H9 (cell line): ENCODE results near the gene KAZN. TPM values are rescaled to one million over a fixed set of nuclear protein-coding genes. Genes with fewer than 3 reads are reported as not detected.

Experiments used
- DNase-seq: peaks from one replicate; pipeline ENCODE4 v3.0.0-alpha.2; 2017
- H2AFZ ChIP-seq: one replicate; pipeline ENCODE4 v1.6.1; 2013; ENCODE audit warnings: mild to moderate bottlenecking, low read length, control low read depth, moderate library complexity
- H2AK5ac ChIP-seq: 2 replicates; pipeline ENCODE4 v1.6.1; 2013; ENCODE audit warnings: low read length, control low read depth, mixed read lengths; ENCODE audit not compliant: insufficient read length
- H2BK120ac ChIP-seq: one replicate; pipeline ENCODE4 v1.6.1; 2013; ENCODE audit warnings: low read depth, mild to moderate bottlenecking, low read length, control low read depth, inconsistent platforms; ENCODE audit not compliant: poor library complexity, severe bottlenecking
- H2BK12ac ChIP-seq: 2 replicates; pipeline ENCODE4 v1.6.1; 2013; ENCODE audit warnings: low read length, control low read depth, mixed read lengths, low read depth; ENCODE audit not compliant: insufficient read length
- H2BK15ac ChIP-seq: 2 replicates; pipeline ENCODE4 v1.6.1; 2013; ENCODE audit warnings: low read depth, low read length, control low read depth
- H2BK20ac ChIP-seq: one replicate; pipeline ENCODE4 v1.6.1; 2013; ENCODE audit warnings: low read depth, mild to moderate bottlenecking, low read length, control low read depth, inconsistent platforms; ENCODE audit not compliant: poor library complexity, severe bottlenecking
- H2BK5ac ChIP-seq: 2 replicates; pipeline ENCODE4 v1.6.1; 2013; ENCODE audit warnings: low read length, control low read depth, mixed read lengths; ENCODE audit not compliant: insufficient read length
- H3K14ac ChIP-seq: 2 replicates; pipeline ENCODE4 v1.6.1; 2013; ENCODE audit warnings: low read length, control low read depth; ENCODE audit not compliant: insufficient read depth
- H3K18ac ChIP-seq: 2 replicates; pipeline ENCODE4 v1.6.1; 2013; ENCODE audit warnings: low read depth, mild to moderate bottlenecking, mixed read lengths, low read length, control low read depth; ENCODE audit not compliant: insufficient read length
- H3K23ac ChIP-seq: 2 replicates; pipeline ENCODE4 v1.6.1; 2013; ENCODE audit warnings: low read length, control low read depth, mixed read lengths, low read depth; ENCODE audit not compliant: insufficient read length
- H3K23me2 ChIP-seq: 2 replicates; pipeline ENCODE4 v1.6.1; 2013; ENCODE audit warnings: low read depth, mild to moderate bottlenecking, mixed read lengths, low read length, control low read depth; ENCODE audit not compliant: insufficient read length, poor library complexity, severe bottlenecking
- H3K27ac ChIP-seq: 2 replicates; pipeline ENCODE4 v1.5.1; 2013; ENCODE audit warnings: low read length, control low read depth, mixed read lengths, low read depth; ENCODE audit not compliant: insufficient read length
- H3K27me3 ChIP-seq: 2 replicates; pipeline ENCODE4 v1.6.1; 2013; ENCODE audit warnings: low read length, control low read depth, inconsistent platforms; ENCODE audit not compliant: insufficient read depth
- H3K4ac ChIP-seq: 2 replicates; pipeline ENCODE4 v1.6.1; 2013; ENCODE audit warnings: low read depth, mild to moderate bottlenecking, control low read depth, inconsistent platforms, low read length, moderate library complexity
- H3K4me1 ChIP-seq: 2 replicates; pipeline ENCODE4 v1.6.1; 2013; ENCODE audit warnings: low read length, control low read depth, inconsistent platforms; ENCODE audit not compliant: insufficient read depth
- H3K4me2 ChIP-seq: 2 replicates; pipeline ENCODE4 v1.6.1; 2013; ENCODE audit warnings: low read length, control low read depth, mixed read lengths; ENCODE audit not compliant: insufficient read length, insufficient read depth
- H3K56ac ChIP-seq: 2 replicates; pipeline ENCODE4 v1.6.1; 2013; ENCODE audit warnings: low read depth, mild to moderate bottlenecking, mixed read lengths, low read length, control low read depth; ENCODE audit not compliant: insufficient read length
- H3K79me1 ChIP-seq: 2 replicates; pipeline ENCODE4 v1.6.1; 2013; ENCODE audit warnings: low read depth, mild to moderate bottlenecking, moderate library complexity, low read length, control low read depth, inconsistent platforms; ENCODE audit not compliant: insufficient read depth, poor library complexity, severe bottlenecking
- H3K79me2 ChIP-seq: 2 replicates; pipeline ENCODE4 v1.6.1; 2013; ENCODE audit warnings: low read length, control low read depth, inconsistent platforms; ENCODE audit not compliant: insufficient read depth
- H3K9ac ChIP-seq: 2 replicates; pipeline ENCODE4 v1.6.1; 2013; ENCODE audit warnings: low read length, control low read depth, mixed read lengths; ENCODE audit not compliant: insufficient read length; ENCODE audit errors: extremely low read depth
- H3K9me3 ChIP-seq: one replicate; pipeline ENCODE4 v1.6.1; 2013; ENCODE audit warnings: low read depth, low read length, inconsistent platforms; ENCODE audit not compliant: control insufficient read depth
- H3T11ph ChIP-seq: one replicate; pipeline ENCODE4 v1.6.1; 2013; ENCODE audit warnings: mild to moderate bottlenecking, low read length, control low read depth, inconsistent platforms
- H4K20me1 ChIP-seq: one replicate; pipeline ENCODE4 v1.6.1; 2013; ENCODE audit not compliant: control insufficient read depth, insufficient read length, insufficient read depth
- H4K5ac ChIP-seq: 2 replicates; pipeline ENCODE4 v1.6.1; 2013; ENCODE audit warnings: low read depth, mild to moderate bottlenecking, mixed read lengths, low read length, control low read depth; ENCODE audit not compliant: insufficient read length
- H4K8ac ChIP-seq: replicated peaks from 2 replicates; pipeline ENCODE4 v1.6.1; 2013; ENCODE audit warnings: low read length, control low read depth, mixed read lengths, low read depth; ENCODE audit not compliant: insufficient read length
- H4K91ac ChIP-seq: 2 replicates; pipeline ENCODE4 v1.6.1; 2013; ENCODE audit warnings: low read depth, mild to moderate bottlenecking, moderate library complexity, mixed read lengths, low read length, control low read depth; ENCODE audit not compliant: insufficient read length
- H3K27ac Mint-ChIP-seq, 3 experiments: 2 replicates in 2 of 3; 3 replicates in 1 of 3; pipeline ENCODE4 v1.8.0; 2020 to 2021; ENCODE audit warnings: mixed read lengths in 3 of 3, mild to moderate bottlenecking in 1 of 3, moderate library complexity in 1 of 3
- H3K27me3 Mint-ChIP-seq: 2 replicates; pipeline ENCODE4 v1.8.0; 2021; ENCODE audit warnings: low read depth, mild to moderate bottlenecking, moderate library complexity, mixed read lengths
- H3K36me3 Mint-ChIP-seq, 3 experiments: 2 replicates in 2 of 3; 3 replicates in 1 of 3; pipeline ENCODE4 v1.8.0; 2020 to 2021; ENCODE audit warnings: low read depth in 3 of 3, mixed read lengths in 3 of 3; ENCODE audit not compliant: insufficient read depth in 1 of 3
- H3K4me1 Mint-ChIP-seq, 2 experiments: 2 replicates each; pipeline ENCODE4 v1.8.0; 2020; ENCODE audit warnings: mixed read lengths in 2 of 2
- H3K4me3 Mint-ChIP-seq, 2 experiments: 2 replicates in 1 of 2; 3 replicates in 1 of 2; pipeline ENCODE4 v1.8.0; 2020 to 2021; ENCODE audit warnings: mild to moderate bottlenecking in 2 of 2, mixed read lengths in 2 of 2, moderate library complexity in 1 of 2
- H3K9me3 Mint-ChIP-seq, 2 experiments: 2 replicates in 1 of 2; 3 replicates in 1 of 2; pipeline ENCODE4 v1.8.0; 2020; ENCODE audit warnings: mild to moderate bottlenecking in 2 of 2, mixed read lengths in 2 of 2, moderate library complexity in 1 of 2
- WGBS: extraction: QIAGEN DNeasy Blood & Tissue Kit; methylation state at CpG from one replicate; pipeline ENCODE4 v1.1.7; 2013; ENCODE audit warnings: missing lambda C conversion rate, low lambda C conversion rate, mixed read lengths; ENCODE audit not compliant: insufficient read length; ENCODE audit errors: extremely low coverage; 5-methylcytosine and 5-hydroxymethylcytosine counted together
- total RNA-seq: library from RNA; stranded (reverse); gene quantifications from 2 replicates; pipeline ENCODE4 v1.2.1, GENCODE V29; 2021
- TF ChIP-seq, protein P1 (sequence below): fragments of 200-600 bp; sonication (generic); conservative IDR thresholded peaks from 3 replicates; pipeline ENCODE4 v1.8.0; 2021; ENCODE audit warnings: antibody characterized with exemption, mild to moderate bottlenecking

The KAZN gene
- total RNA-seq, 1 experiment from 2014 or later, result 7.6 TPM

DNA sequence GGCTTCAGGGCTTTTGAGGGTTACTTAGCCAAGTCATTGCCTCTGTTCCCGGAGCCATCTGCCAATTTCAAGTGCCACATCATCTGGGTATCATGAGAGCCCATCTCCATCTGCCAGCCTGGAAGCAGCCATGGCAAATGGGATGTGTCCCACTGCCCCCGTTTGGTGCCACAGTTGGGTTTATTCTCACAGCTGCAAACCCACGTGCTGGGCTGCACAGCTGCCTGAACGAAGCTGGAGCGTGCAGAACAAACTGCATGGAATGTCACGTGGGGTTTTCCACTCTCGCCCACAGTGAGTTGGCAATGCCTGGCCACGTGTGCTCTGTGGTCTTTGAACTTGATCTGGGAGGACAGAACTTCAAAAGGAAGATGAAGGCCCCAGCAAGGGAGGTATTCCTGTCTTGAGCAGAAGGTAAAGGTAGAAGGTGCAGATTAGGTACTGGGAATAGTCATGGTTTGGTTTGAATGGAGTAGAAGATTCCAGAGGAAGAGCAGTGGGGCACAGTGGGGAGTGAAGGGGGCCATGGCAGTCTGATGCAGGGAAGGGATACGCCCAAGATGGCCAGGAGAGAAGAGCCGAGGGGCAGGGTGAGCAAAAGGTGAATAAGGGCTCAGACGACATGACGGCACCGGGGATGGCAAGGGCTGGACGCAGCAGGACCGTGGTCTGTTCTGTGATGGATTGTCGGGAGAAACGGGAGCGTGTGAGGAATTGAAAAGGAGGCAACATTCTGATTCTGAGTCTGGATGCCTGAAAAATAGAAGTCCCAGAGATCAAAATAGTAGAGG is 222.0 kb downstream of the KAZN start:
- TF ChIP-seq, protein P1, sequence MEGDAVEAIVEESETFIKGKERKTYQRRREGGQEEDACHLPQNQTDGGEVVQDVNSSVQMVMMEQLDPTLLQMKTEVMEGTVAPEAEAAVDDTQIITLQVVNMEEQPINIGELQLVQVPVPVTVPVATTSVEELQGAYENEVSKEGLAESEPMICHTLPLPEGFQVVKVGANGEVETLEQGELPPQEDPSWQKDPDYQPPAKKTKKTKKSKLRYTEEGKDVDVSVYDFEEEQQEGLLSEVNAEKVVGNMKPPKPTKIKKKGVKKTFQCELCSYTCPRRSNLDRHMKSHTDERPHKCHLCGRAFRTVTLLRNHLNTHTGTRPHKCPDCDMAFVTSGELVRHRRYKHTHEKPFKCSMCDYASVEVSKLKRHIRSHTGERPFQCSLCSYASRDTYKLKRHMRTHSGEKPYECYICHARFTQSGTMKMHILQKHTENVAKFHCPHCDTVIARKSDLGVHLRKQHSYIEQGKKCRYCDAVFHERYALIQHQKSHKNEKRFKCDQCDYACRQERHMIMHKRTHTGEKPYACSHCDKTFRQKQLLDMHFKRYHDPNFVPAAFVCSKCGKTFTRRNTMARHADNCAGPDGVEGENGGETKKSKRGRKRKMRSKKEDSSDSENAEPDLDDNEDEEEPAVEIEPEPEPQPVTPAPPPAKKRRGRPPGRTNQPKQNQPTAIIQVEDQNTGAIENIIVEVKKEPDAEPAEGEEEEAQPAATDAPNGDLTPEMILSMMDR, result no peak
- Histone ChIP-seq H2BK5ac (no peak overlapping the region), H3K9ac (no peak overlapping the region), H4K5ac (no peak overlapping the region), H3K9me3 (no peaks in the 10 kb centered on the region), H4K8ac (no peak overlapping the region), H3K23ac (no peak overlapping the region), H3K27ac (no peak overlapping the region), H3K79me2 (no peaks in the 10 kb centered on the region), H2AFZ (no peak overlapping the region), H3K79me1 (no peaks in the 10 kb centered on the region), H2BK12ac (no peak overlapping the region), H2BK20ac (no peak overlapping the region), H2AK5ac (no peak overlapping the region), H2BK120ac (no peak overlapping the region), H3K4me1 (no peaks in the 10 kb centered on the region), H3K27me3 (no peaks in the 10 kb centered on the region), H3K56ac (no peak overlapping the region), H3K4me2 (no peak overlapping the region), H3K14ac (peak overlapping the region; percentile 12; the same call in 1 of the 2 replicates), H3K4ac (no peak overlapping the region), H2BK15ac (no peak overlapping the region), H4K20me1 (no peaks in the 10 kb centered on the region), H3K23me2 (no peaks in the 10 kb centered on the region), H3K18ac (no peak overlapping the region), H3T11ph (no peak overlapping the region), H4K91ac (no peak overlapping the region)
- no peaks in the 10 kb centered on the region for H3K36me3 Mint-ChIP-seq
- no peak overlapping the region for H3K27ac Mint-ChIP-seq
- no CpG with 5 or more reads among the region's 18 CpGs for WGBS
- no peaks in the 10 kb centered on the region for H3K9me3 Mint-ChIP-seq
- no peaks in the 10 kb centered on the region; the same call in 1 of the 2 replicates for H3K27me3 Mint-ChIP-seq
- DNase-seq, result no peak
- H3K4me1 Mint-ChIP-seq, result peaks cover 0 to 2% of the 10 kb centered on the region in 2 experiments; a peak in 1 of 4 replicates
- H3K4me3 Mint-ChIP-seq, result no peak overlapping the region
